ENCODE data around the gene CHN2. TPM values are rescaled to one million over a fixed set of nuclear protein-coding genes. Genes with fewer than 3 reads are reported as not detected.

CHN2 gene
- polyA plus RNA-seq, 1 of the 3 experiments (the other 2 are of a cell fraction): 0.02 TPM

DNA sequence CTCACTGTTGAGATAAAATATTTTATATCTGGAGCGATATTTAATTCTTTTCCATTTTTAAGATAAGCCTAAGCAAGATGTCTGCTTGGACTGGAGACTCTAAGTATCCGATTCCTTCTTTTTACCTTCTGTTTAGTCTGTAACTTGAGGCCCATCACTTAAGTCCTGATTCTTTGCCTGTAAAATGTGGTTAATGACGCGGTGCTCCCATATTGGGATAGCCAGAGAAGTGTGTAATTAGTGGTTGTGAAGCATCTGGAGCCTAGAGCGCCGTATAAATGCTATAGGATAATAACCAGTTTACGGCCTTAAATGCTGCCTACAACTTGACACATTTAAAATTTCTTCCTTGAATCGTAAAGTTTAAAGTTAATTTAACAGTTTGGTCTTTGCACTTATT is 132.9 kb downstream of the CHN2 start:
- H3K4me1 ChIP-seq (ENCODE audit: control insufficient read depth in 1 of 2, insufficient read depth in 2 of 2, low read depth in 1 of 2, low read length in 1 of 2): peaks cover 0 to 6% of the 10 kb centered on the region in 2 experiments; a peak in 3 of 4 replicates
- H3K36me3 ChIP-seq (replicated peaks in 1 of 2; ENCODE audit: control insufficient read depth in 1 of 2, insufficient read depth in 2 of 2, low read length in 1 of 2): no peaks in the 10 kb centered on the region
- TF ChIP-seq USF1 (IDR thresholded peaks at IDR 0.05; ENCODE audit: borderline replicate concordance, low read depth): no peak
- TF ChIP-seq RFX5 (IDR thresholded peaks at IDR 0.05; ENCODE audit: low read length): no peak
- TF ChIP-seq, protein P1, sequence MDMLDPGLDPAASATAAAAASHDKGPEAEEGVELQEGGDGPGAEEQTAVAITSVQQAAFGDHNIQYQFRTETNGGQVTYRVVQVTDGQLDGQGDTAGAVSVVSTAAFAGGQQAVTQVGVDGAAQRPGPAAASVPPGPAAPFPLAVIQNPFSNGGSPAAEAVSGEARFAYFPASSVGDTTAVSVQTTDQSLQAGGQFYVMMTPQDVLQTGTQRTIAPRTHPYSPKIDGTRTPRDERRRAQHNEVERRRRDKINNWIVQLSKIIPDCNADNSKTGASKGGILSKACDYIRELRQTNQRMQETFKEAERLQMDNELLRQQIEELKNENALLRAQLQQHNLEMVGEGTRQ (IDR thresholded peaks at IDR 0.05; ENCODE audit: borderline replicate concordance, low read depth, low read length): no peak
- no peaks in the 10 kb centered on the region for H3K9me2 ChIP-seq
- POLR2A ChIA-PET: no interaction called here
- H3K9me3 ChIP-seq: no peaks in the 10 kb centered on the region
- no peak overlapping the region for H3K9ac ChIP-seq
- H3K27me3 ChIP-seq (ENCODE audit: insufficient read depth): no peaks in the 10 kb centered on the region
- H2AFZ ChIP-seq (ENCODE audit: low read depth): no peak overlapping the region
- CTCF ChIA-PET: interaction anchor here (1.4 to 2.7 kb wide), 4 partner anchors 9 to 221 kb away, joined by 3 to 7 read pairs (median 6); no protein-coding TSS in a partner anchor
- DNase-seq: no peak
- no peak overlapping the region for H3K4me2 ChIP-seq
- WGBS (ENCODE audit: low lambda C conversion rate): 67% methylated on average over 8 of the region's 8 CpGs
- no peak overlapping the region for H3K4me3 ChIP-seq (ENCODE audit: low read depth in 2 of 2, low read length in 1 of 2)
- H3K79me2 ChIP-seq (ENCODE audit: insufficient read depth): no peaks in the 10 kb centered on the region
- H3F3A ChIP-seq (replicated peaks; ENCODE audit: insufficient read depth): no peaks in the 10 kb centered on the region
- no peak overlapping the region for H3K27ac ChIP-seq (ENCODE audit: low read depth in 2 of 2, low read length in 1 of 2)
- no peaks in the 10 kb centered on the region for H4K20me1 ChIP-seq (ENCODE audit: insufficient read depth)

- H4K20me1 ChIP-seq (ENCODE audit: insufficient read depth): no peaks in the 10 kb centered on the region
- no peaks in the 10 kb centered on the region for H3K9me3 ChIP-seq
- H3K9ac ChIP-seq: no peak overlapping the region
- H3K4me3 ChIP-seq (ENCODE audit: low read depth in 2 of 2, low read length in 1 of 2): no peak overlapping the region
- ChIA-PET POLR2A (no interaction called here), CTCF (interaction anchor here (2.7 kb wide), 1 partner anchor 8 kb away, joined by 7 read pairs; no protein-coding TSS in a partner anchor)
- whole genome bisulfite sequencing (ENCODE audit: low lambda C conversion rate): 75% methylated on average over 5 of the region's 5 CpGs
- H3K4me2 ChIP-seq: no peak overlapping the region
- H3K4me1 ChIP-seq (ENCODE audit: control insufficient read depth in 1 of 2, insufficient read depth in 2 of 2, low read depth in 1 of 2, low read length in 1 of 2): peaks cover 0 to 6% of the 10 kb centered on the region in 2 experiments; a peak in 3 of 4 replicates
- no peak overlapping the region for H2AFZ ChIP-seq (ENCODE audit: low read depth)
- no peaks in the 10 kb centered on the region for H3K79me2 ChIP-seq (ENCODE audit: insufficient read depth)
- H3K27me3 ChIP-seq (ENCODE audit: insufficient read depth): no peaks in the 10 kb centered on the region
- no peak overlapping the region for H3K27ac ChIP-seq (ENCODE audit: low read depth in 2 of 2, low read length in 1 of 2)
- DNase-seq: no peak
- H3K9me2 ChIP-seq: no peaks in the 10 kb centered on the region
- H3F3A ChIP-seq (replicated peaks; ENCODE audit: insufficient read depth): no peaks in the 10 kb centered on the region
- H3K36me3 ChIP-seq (replicated peaks in 1 of 2; ENCODE audit: control insufficient read depth in 1 of 2, insufficient read depth in 2 of 2, low read length in 1 of 2): no peaks in the 10 kb centered on the region
- TF ChIP-seq, protein P2, sequence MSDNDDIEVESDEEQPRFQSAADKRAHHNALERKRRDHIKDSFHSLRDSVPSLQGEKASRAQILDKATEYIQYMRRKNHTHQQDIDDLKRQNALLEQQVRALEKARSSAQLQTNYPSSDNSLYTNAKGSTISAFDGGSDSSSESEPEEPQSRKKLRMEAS (IDR thresholded peaks at IDR 0.05; ENCODE audit: low read depth): no peak
- TF ChIP-seq FOXJ3 (CRISPR knock-in tag; IDR thresholded peaks at IDR 0.05) (no peak), RFX5 (IDR thresholded peaks at IDR 0.05; ENCODE audit: low read length) (no peak), EZH2phosphoT487 (IDR thresholded peaks at IDR 0.05; ENCODE audit: borderline replicate concordance, low read depth) (no peak), ELF1 (IDR thresholded peaks at IDR 0.05) (no peak), NRF1 (IDR thresholded peaks at IDR 0.05; ENCODE audit: low read depth, low read length) (no peak), CHD2 (IDR thresholded peaks at IDR 0.05; ENCODE audit: low read length, partially characterized antibody) (no peak), YY1 (IDR thresholded peaks at IDR 0.05; ENCODE audit: low read depth) (no peak), POLR2AphosphoS5 (IDR thresholded peaks at IDR 0.05; ENCODE audit: low read depth, low read length) (no peak), SIN3A (IDR thresholded peaks at IDR 0.05; ENCODE audit: borderline replicate concordance, low read depth, low read length) (no peak), GATA2 (CRISPR knock-in tag; IDR thresholded peaks at IDR 0.05) (no peak), CTCF (IDR thresholded peaks at IDR 0.05) (no peak)
- TF ChIP-seq, protein P3, sequence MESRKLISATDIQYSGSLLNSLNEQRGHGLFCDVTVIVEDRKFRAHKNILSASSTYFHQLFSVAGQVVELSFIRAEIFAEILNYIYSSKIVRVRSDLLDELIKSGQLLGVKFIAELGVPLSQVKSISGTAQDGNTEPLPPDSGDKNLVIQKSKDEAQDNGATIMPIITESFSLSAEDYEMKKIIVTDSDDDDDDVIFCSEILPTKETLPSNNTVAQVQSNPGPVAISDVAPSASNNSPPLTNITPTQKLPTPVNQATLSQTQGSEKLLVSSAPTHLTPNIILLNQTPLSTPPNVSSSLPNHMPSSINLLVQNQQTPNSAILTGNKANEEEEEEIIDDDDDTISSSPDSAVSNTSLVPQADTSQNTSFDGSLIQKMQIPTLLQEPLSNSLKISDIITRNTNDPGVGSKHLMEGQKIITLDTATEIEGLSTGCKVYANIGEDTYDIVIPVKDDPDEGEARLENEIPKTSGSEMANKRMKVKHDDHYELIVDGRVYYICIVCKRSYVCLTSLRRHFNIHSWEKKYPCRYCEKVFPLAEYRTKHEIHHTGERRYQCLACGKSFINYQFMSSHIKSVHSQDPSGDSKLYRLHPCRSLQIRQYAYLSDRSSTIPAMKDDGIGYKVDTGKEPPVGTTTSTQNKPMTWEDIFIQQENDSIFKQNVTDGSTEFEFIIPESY (IDR thresholded peaks at IDR 0.05; ENCODE audit: borderline replicate concordance, low read depth): no peak
These were observed 133.5 kb downstream of the CHN2 start for GRCh38 chr7:29328045-29328444.
